GM12878 (cell line): Measurements from ENCODE around the gene LMCD1. TPM values are rescaled to one million over a fixed set of nuclear protein-coding genes. Genes with fewer than 3 reads are reported as not detected.

Experiments
- ATAC-seq: fragments of 200-7000 bp; cut with Tn5 transposase; 3 replicates; pipeline ENCODE4 v1.9.1; 2020; ENCODE audit warnings: mild to moderate bottlenecking, moderate library complexity
- BruUV-seq: library from RNA; stranded (reverse); fragments of 400-500 nt; replicated peaks from 2 replicates; lab custom pipeline; 2021; lab: Mats Ljungman, UMichigan
- CTCF ChIA-PET: fragments of 300-600 bp; sonication (Branson Sonifier 250); formaldehyde crosslinking; extraction: SDS; loops from one replicate; lab custom pipeline; 2021; ENCODE audit warnings: inconsistent platforms; lab: Yijun Ruan, JAX
- POLR2A ChIA-PET: fragments of 350-600 bp; formaldehyde crosslinking; extraction: SDS; loops from one replicate; lab custom pipeline; 2021; ENCODE audit warnings: inconsistent platforms; lab: Charles Lee
- RAD21 ChIA-PET: fragments of 300-600 bp; sonication (Branson Sonifier 250); formaldehyde crosslinking; loops from one replicate; lab custom pipeline; 2023; ENCODE audit warnings: antibody characterized with exemption; ENCODE audit not compliant: unreplicated experiment; lab: Charles Lee
- SMC1A ChIA-PET: fragments of 300-600 bp; sonication (Branson Sonifier 250); formaldehyde crosslinking; loops from one replicate; lab custom pipeline; 2023; ENCODE audit not compliant: unreplicated experiment, uncharacterized antibody; lab: Charles Lee
- DNase-seq: peaks from one replicate; pipeline ENCODE4 v3.0.0-alpha.2; 2011; ENCODE audit warnings: low read depth, low spot score
- FAIRE-seq: peaks from 3 replicates; lab custom pipeline; 2011; peaks lifted over from hg19 to GRCh38; lab: Jason Lieb, UNC
- H2AFZ ChIP-seq: 2 replicates; pipeline ENCODE4 v1.6.0; 2011; ENCODE audit warnings: low read depth, low read length, control low read depth; ENCODE audit not compliant: control insufficient read depth
- H3K27ac ChIP-seq: 2 replicates; pipeline ENCODE4 v1.5.1; 2011; ENCODE audit warnings: control low read depth; ENCODE audit not compliant: control insufficient read depth, insufficient read depth
- H3K27me3 ChIP-seq, 2 experiments: replicated peaks in 1 of 2; 2 replicates each; pipeline versions ENCODE4 v1.6.0 to v1.6.1; 2011; ENCODE audit warnings: low read length in 1 of 2; ENCODE audit not compliant: control insufficient read depth in 2 of 2, insufficient read depth in 2 of 2
- H3K36me3 ChIP-seq, 2 experiments: 2 replicates each; pipeline ENCODE4 v1.5.1; 2011; ENCODE audit warnings: low read length in 1 of 2; ENCODE audit not compliant: control insufficient read depth in 2 of 2, insufficient read depth in 2 of 2
- H3K4me1 ChIP-seq: 2 replicates; pipeline ENCODE4 v1.6.1; 2011; ENCODE audit warnings: mild to moderate bottlenecking, low read length, moderate library complexity, mixed read lengths; ENCODE audit not compliant: control insufficient read depth, insufficient read depth
- H3K4me2 ChIP-seq: 2 replicates; pipeline ENCODE4 v1.6.0; 2011; ENCODE audit warnings: control low read depth; ENCODE audit not compliant: control insufficient read depth, insufficient read depth
- H3K4me3 ChIP-seq: fragments of 200-600 bp; sonication (generic); 2 replicates; pipeline ENCODE4 v1.5.1; 2016
- H3K79me2 ChIP-seq: 2 replicates; pipeline ENCODE4 v1.6.0; 2011; ENCODE audit warnings: low read length; ENCODE audit not compliant: control insufficient read depth, insufficient read depth
- H3K9ac ChIP-seq: 2 replicates; pipeline ENCODE4 v1.8.0; 2011; ENCODE audit warnings: low read length, control low read depth, mixed read lengths; ENCODE audit not compliant: control insufficient read depth, insufficient read depth
- H3K9me3 ChIP-seq: replicated peaks from 3 replicates; pipeline ENCODE4 v1.5.1; 2011; ENCODE audit warnings: mild to moderate bottlenecking, low read length; ENCODE audit not compliant: control insufficient read depth, insufficient read depth
- H4K20me1 ChIP-seq: 2 replicates; pipeline ENCODE4 v1.6.0; 2011; ENCODE audit not compliant: control insufficient read depth, insufficient read depth
- ATF2 ChIP-seq: IDR thresholded peaks from 2 replicates; pipeline ENCODE4 v1.6.1; 2012; ENCODE audit warnings: low read length, inconsistent platforms
- BACH1 ChIP-seq: fragments of 450-650 bp; IDR thresholded peaks from 2 replicates; pipeline ENCODE4 v1.6.1; 2017; ENCODE audit warnings: mild to moderate bottlenecking, borderline replicate concordance
- CBFB ChIP-seq: IDR thresholded peaks from 2 replicates; pipeline ENCODE4 v1.6.1; 2016; ENCODE audit warnings: antibody characterized with exemption, low read depth
- E2F8 ChIP-seq: fragments of 450-650 bp; IDR thresholded peaks from 2 replicates; pipeline ENCODE4 v1.6.1; 2018; ENCODE audit warnings: mild to moderate bottlenecking, low read depth, moderate library complexity; ENCODE audit not compliant: partially characterized antibody
- GABPA ChIP-seq: IDR thresholded peaks from 2 replicates; pipeline ENCODE4 v1.6.1; 2014; ENCODE audit warnings: antibody characterized with exemption, low read depth, mild to moderate bottlenecking, inconsistent platforms
- IRF3 ChIP-seq: fragments of 450-650 bp; IDR thresholded peaks from 2 replicates; pipeline ENCODE4 v1.6.1; 2014; ENCODE audit warnings: mild to moderate bottlenecking
- MAX ChIP-seq: IDR thresholded peaks from 2 replicates; pipeline ENCODE4 v1.6.1; 2012; ENCODE audit warnings: low read depth, low read length, improper control_type of control experiment
- MYC ChIP-seq: IDR thresholded peaks from 2 replicates; pipeline ENCODE4 v1.6.1; 2011; ENCODE audit warnings: mild to moderate bottlenecking, low read length, moderate library complexity, inconsistent platforms; ENCODE audit not compliant: insufficient read depth, insufficient replicate concordance, insufficient read length, severe bottlenecking
- RAD21 ChIP-seq: IDR thresholded peaks from 2 replicates; pipeline ENCODE4 v1.6.1; 2011; ENCODE audit warnings: mild to moderate bottlenecking, low read depth, low read length, moderate library complexity; ENCODE audit not compliant: insufficient read depth
- RCOR1 ChIP-seq: conservative IDR thresholded peaks from 2 replicates; pipeline ENCODE4 v1.6.1; 2012; ENCODE audit warnings: low read depth, low read length, improper control_type of control experiment
- SIN3A ChIP-seq: IDR thresholded peaks from 2 replicates; pipeline ENCODE4 v1.6.1; 2012; ENCODE audit warnings: low read depth, low read length, improper control_type of control experiment
- TARDBP ChIP-seq: IDR thresholded peaks from 2 replicates; pipeline ENCODE4 v1.6.1; 2016; ENCODE audit warnings: borderline replicate concordance
- USF2 ChIP-seq: IDR thresholded peaks from 2 replicates; pipeline ENCODE4 v1.6.1; 2011; ENCODE audit warnings: low read depth, low read length, improper control_type of control experiment, borderline replicate concordance
- ZBED1 ChIP-seq: IDR thresholded peaks from 2 replicates; pipeline ENCODE4 v1.6.1; 2016; ENCODE audit warnings: borderline replicate concordance
- WGBS: methylation state at CpG from one replicate; pipeline ENCODE4 v1.1.6; 2016; ENCODE audit warnings: low lambda C conversion rate; ENCODE audit not compliant: insufficient replicate concordance, insufficient coverage; ENCODE audit errors: missing lambda C conversion rate; 5-methylcytosine and 5-hydroxymethylcytosine counted together
- in situ Hi-C: fragments of 300-500 bp; cut with MboI; formaldehyde crosslinking; loops from 9 replicates; pipeline ENCODE4 v1.14.3; 2018; ENCODE audit warnings: mixed read lengths
- intact Hi-C: fragments of 100-400 bp; cut with micrococcal nuclease; formaldehyde crosslinking; loops from one replicate; pipeline ENCODE4 v1.14.2; 2022; ENCODE audit not compliant: unreplicated experiment
- polyA plus RNA-seq, 11 experiments: library from polyadenylated mRNA; depleted of rRNA in 4 of 11; unstranded in 6 of 11; stranded (reverse) in 5 of 11; fragments of >200 nt; fragmentation: Nextera tagmentation in 4 of 11; fragmentation: Illumina TruSeq in 1 of 11; extraction: Ambion mirVana in 4 of 11; extraction: Trizol in 1 of 11; gene quantifications; 1 replicate in 1 of 11; 2 replicates in 10 of 11; pipeline versions ENCODE4 v1.2.1 to v1.2.3, GENCODE V29; 2011 to 2016; ENCODE audit warnings: inconsistent platforms in 2 of 11, missing spikeins in 2 of 11, low read depth in 1 of 11
- total RNA-seq, 4 experiments: library from RNA; depleted of rRNA in 3 of 4; stranded (reverse); fragments of >200 nt in 3 of 4; fragmentation: Illumina TruSeq in 1 of 4; extraction: Trizol in 1 of 4; gene quantifications; 2 replicates each; pipeline versions ENCODE4 v1.2.1 to v1.2.3, GENCODE V29; 2013 to 2021

Gene LMCD1
- total and polyA plus RNA-seq, 10 of the 15 experiments (the other 5 are each of a cell fraction or from before 2014, with no cell fraction given) = 0.27 to 6.4 (median 1.7) TPM

GRCh38 chr3:8512234-8512633 is 10.6 kb downstream of the LMCD1 start:
- Histone ChIP-seq H3K79me2 (no peaks in the 10 kb centered on the region), H3K27me3 (no peaks in the 10 kb centered on the region), H2AFZ (no peak overlapping the region), H3K4me1 (no peaks in the 10 kb centered on the region; the same call in 1 of the 2 replicates), H3K4me2 (no peak overlapping the region), H4K20me1 (no peaks in the 10 kb centered on the region), H3K9ac (no peak overlapping the region), H3K9me3 (no peaks in the 10 kb centered on the region), H3K4me3 (no peak overlapping the region), H3K27ac (no peak overlapping the region), H3K36me3 (no peaks in the 10 kb centered on the region)
- in situ Hi-C loops (no loop called here), intact Hi-C loops (no loop called here)
- ChIA-PET CTCF (interaction anchor here (1.8 kb wide), 1 partner anchor 13 kb away, joined by 5 read pairs; no protein-coding TSS in a partner anchor), SMC1A (interaction anchor here (1.2 to 2.4 kb wide), 4 partner anchors 8 to 14 kb away, joined by 4 to 12 read pairs (median 8); partner anchors contain the start of gene LMCD1), RAD21 (interaction anchor here (1.7 kb wide), 1 partner anchor 8 kb away, joined by 6 read pairs; no protein-coding TSS in a partner anchor), POLR2A (no interaction called here)
- 100% methylated on average over 1 of the region's 1 CpG for WGBS
- ATAC-seq = no peak
- no peak for FAIRE-seq
- no peak for DNase-seq
- no TSS peak for BruUV-seq
- no peak for TF ChIP-seq CBFB
- no peak for TF ChIP-seq TARDBP
- no peak for TF ChIP-seq MAX
- TF ChIP-seq E2F8 = no peak
- no peak for TF ChIP-seq USF2
- no peak for TF ChIP-seq RAD21
- no peak for TF ChIP-seq IRF3
- no peak for TF ChIP-seq MYC
- TF ChIP-seq ZBED1 = no peak
- no peak for TF ChIP-seq SIN3A
- no peak for TF ChIP-seq RCOR1
- TF ChIP-seq BACH1 = no peak
- no peak for TF ChIP-seq GABPA
- no peak for TF ChIP-seq ATF2
